Upper lobe of right lung (tissue), 1 donor: ENCODE results near the gene IGF1R. TPM values are rescaled to one million over a fixed set of nuclear protein-coding genes. Genes with fewer than 3 reads are reported as not detected.

ENCODE experiments used
- ATAC-seq: fragments of 200-7000 bp; cut with Tn5 transposase; one replicate; pipeline ENCODE4 v1.9.1; 2020; ENCODE audit warnings: mild to moderate bottlenecking, moderate library complexity
- DNase-seq: peaks from one replicate; pipeline ENCODE4 v3.0.0-alpha.2; 2020
- H3K27ac ChIP-seq: fragments of 200-600 bp; one replicate; pipeline ENCODE4 v1.8.0; 2022
- H3K27me3 ChIP-seq: fragments of 200-600 bp; one replicate; pipeline ENCODE4 v1.8.0; 2022; ENCODE audit warnings: mild to moderate bottlenecking
- H3K36me3 ChIP-seq: fragments of 200-600 bp; one replicate; pipeline ENCODE4 v1.8.0; 2022
- H3K4me1 ChIP-seq: fragments of 200-600 bp; one replicate; pipeline ENCODE4 v1.8.0; 2022
- H3K4me3 ChIP-seq: fragments of 200-600 bp; one replicate; pipeline ENCODE4 v1.8.0; 2022; ENCODE audit warnings: mild to moderate bottlenecking
- H3K9me3 ChIP-seq: fragments of 200-600 bp; one replicate; pipeline ENCODE4 v1.8.0; 2022
- intact Hi-C: fragments of 100-400 bp; cut with DNase I; formaldehyde crosslinking; loops from one replicate; pipeline ENCODE4 v1.11.0; 2022
- total RNA-seq: library from RNA; stranded (reverse); fragmentation: NEBNext Ultra II Directional; extraction: Animal tissue kit (Norgen Biotek cat#: 25700); gene quantifications from one replicate; pipeline ENCODE4 v1.2.1, GENCODE V29; 2021
- TF ChIP-seq, protein P1 (sequence below): fragments of 200-600 bp; IDR thresholded peaks from one replicate; pipeline ENCODE4 v1.8.0; 2022; ENCODE audit warnings: antibody characterized with exemption
- donor health status: DM: no; HTN: yes; CAD: no; lungs with severe emphysema.

IGF1R gene
- total RNA-seq, 1 donor from 2014 or later: 40.0 TPM

DNA sequence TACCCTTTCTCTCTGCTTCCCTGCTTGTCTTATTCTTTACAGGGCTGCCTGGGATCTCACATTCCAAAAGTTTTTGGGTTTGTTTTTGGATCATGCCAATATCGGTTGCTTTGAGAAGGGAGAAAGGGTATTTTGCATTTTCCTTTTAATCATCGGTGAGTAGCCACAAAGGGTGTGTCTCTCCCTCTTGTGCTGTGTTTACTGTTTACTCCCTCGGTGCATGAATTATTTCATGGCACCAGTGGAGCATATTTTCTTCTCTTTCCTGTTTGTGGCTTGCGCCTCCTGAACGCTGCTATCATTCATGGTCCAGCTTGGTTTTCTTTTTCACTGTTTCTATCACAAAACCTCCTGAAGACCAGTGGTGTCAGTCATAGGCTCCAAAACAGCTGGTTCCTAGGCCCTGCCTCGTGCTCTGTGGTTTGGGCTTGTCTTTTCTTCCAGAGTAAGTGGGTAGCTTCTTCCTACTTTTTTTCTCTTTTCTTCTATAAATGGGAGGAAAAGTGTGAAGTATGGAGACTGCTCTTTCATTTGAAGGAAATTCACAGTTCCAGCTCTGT, 54.9 kb downstream of the IGF1R start:
- Histone ChIP-seq H3K36me3 (peaks cover 8% of the 10 kb centered on the region), H3K27ac (no peak overlapping the region), H3K4me1 (peaks cover 23% of the 10 kb centered on the region), H3K27me3 (no peaks in the 10 kb centered on the region), H3K9me3 (no peaks in the 10 kb centered on the region), H3K4me3 (no peak overlapping the region)
- DNase-seq (no peak), ATAC-seq (no peak)
- TF ChIP-seq, protein P1, sequence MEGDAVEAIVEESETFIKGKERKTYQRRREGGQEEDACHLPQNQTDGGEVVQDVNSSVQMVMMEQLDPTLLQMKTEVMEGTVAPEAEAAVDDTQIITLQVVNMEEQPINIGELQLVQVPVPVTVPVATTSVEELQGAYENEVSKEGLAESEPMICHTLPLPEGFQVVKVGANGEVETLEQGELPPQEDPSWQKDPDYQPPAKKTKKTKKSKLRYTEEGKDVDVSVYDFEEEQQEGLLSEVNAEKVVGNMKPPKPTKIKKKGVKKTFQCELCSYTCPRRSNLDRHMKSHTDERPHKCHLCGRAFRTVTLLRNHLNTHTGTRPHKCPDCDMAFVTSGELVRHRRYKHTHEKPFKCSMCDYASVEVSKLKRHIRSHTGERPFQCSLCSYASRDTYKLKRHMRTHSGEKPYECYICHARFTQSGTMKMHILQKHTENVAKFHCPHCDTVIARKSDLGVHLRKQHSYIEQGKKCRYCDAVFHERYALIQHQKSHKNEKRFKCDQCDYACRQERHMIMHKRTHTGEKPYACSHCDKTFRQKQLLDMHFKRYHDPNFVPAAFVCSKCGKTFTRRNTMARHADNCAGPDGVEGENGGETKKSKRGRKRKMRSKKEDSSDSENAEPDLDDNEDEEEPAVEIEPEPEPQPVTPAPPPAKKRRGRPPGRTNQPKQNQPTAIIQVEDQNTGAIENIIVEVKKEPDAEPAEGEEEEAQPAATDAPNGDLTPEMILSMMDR: no peak
- intact Hi-C loops: no loop called here

- DNase-seq (no peak), ATAC-seq (no peak)
- H3K27me3 ChIP-seq: no peaks in the 10 kb centered on the region
- peaks cover 10% of the 10 kb centered on the region for H3K36me3 ChIP-seq
- intact Hi-C loops: no loop called here
- peaks cover 12% of the 10 kb centered on the region for H3K4me1 ChIP-seq
- TF ChIP-seq, protein P1: no peak
- no peak overlapping the region for H3K4me3 ChIP-seq
- no peaks in the 10 kb centered on the region for H3K9me3 ChIP-seq
- H3K27ac ChIP-seq: no peak overlapping the region
Observed at GRCh38 chr15:98705070-98705469, 56.7 kb downstream of the IGF1R start.

DNA sequence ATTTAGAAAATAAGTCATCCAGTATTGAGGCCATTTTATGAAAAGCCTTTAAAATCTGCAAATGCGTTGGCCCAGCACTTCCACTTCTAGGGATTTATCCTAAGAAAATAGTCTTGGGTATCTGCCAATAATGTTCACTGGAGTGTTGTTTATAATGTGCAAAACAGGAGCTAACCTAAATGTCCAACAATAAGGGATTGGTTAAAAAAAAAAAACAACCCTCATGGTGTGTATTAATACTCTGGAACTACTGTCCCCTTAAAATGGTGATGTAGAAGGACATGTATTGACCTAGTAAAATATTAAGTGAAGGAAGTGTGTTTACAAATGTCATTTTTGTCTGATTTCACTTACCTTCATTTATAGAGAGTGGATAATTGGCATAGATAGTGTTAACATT, 58.0 kb downstream of the IGF1R start:
- intact Hi-C loops: no loop called here
- Histone ChIP-seq H3K4me1 (peaks cover 12% of the 10 kb centered on the region), H3K9me3 (no peaks in the 10 kb centered on the region), H3K27me3 (no peaks in the 10 kb centered on the region), H3K36me3 (peaks cover 10% of the 10 kb centered on the region), H3K4me3 (no peak overlapping the region), H3K27ac (no peak overlapping the region)
- TF ChIP-seq, protein P1: no peak
- DNase-seq (no peak), ATAC-seq (no peak)

DNA sequence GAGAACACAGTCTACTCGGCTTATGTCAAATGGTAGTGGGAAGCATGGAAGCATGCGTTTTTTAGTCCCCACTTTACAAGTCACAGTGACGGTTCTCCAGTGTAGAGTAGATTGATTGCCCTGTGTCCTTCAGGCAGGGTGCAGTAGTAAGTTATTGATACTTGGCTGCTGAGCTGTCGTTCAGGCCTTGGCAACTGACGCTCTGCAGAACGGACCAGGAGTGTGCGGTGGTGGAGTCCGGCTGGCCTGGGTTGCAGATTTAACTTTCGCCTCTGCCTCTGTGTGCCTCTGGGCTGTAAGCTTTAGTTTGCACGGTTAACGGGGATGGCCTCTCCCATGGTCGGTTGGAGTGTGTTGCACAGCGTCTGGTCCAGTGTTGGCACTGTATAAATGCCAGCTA, 58.6 kb downstream of the IGF1R start:
- H3K4me3 ChIP-seq: no peak overlapping the region
- DNase-seq (no peak), ATAC-seq (no peak)
- TF ChIP-seq, protein P1: no peak
- H3K27me3 ChIP-seq: no peaks in the 10 kb centered on the region
- H3K27ac ChIP-seq: no peak overlapping the region
- intact Hi-C loops: no loop called here
- H3K4me1 ChIP-seq: peaks cover 12% of the 10 kb centered on the region
- H3K36me3 ChIP-seq: peaks cover 10% of the 10 kb centered on the region
- H3K9me3 ChIP-seq: no peaks in the 10 kb centered on the region

GRCh38 chr15:98708037-98708590, 59.8 kb downstream of the IGF1R start:
- H3K27ac ChIP-seq: no peak overlapping the region
- H3K4me3 ChIP-seq: no peak overlapping the region
- no peaks in the 10 kb centered on the region for H3K27me3 ChIP-seq
- ATAC-seq (no peak), DNase-seq (no peak)
- TF ChIP-seq, protein P1: no peak
- H3K36me3 ChIP-seq: peaks cover 10% of the 10 kb centered on the region
- H3K9me3 ChIP-seq: no peaks in the 10 kb centered on the region
- peaks cover 7% of the 10 kb centered on the region for H3K4me1 ChIP-seq
- intact Hi-C loops: no loop called here
